Hypothalamus (tissue), 51 donors: ENCODE data around the gene MRPS18A.
A peak's percentile ranks its signal among the peaks of the same experiment; 100 is the strongest.
"Not testable (repeated sequence)": the region's sequence is repeated elsewhere in the genome, so short reads cannot be mapped to it uniquely, and the experiment has no call there.

ENCODE experiments used
- DNase-seq, 51 donors: peaks; one replicate each; lab custom pipeline; 2025; lab: John Stamatoyannopoulos, UW

Gene MRPS18A

DNA sequence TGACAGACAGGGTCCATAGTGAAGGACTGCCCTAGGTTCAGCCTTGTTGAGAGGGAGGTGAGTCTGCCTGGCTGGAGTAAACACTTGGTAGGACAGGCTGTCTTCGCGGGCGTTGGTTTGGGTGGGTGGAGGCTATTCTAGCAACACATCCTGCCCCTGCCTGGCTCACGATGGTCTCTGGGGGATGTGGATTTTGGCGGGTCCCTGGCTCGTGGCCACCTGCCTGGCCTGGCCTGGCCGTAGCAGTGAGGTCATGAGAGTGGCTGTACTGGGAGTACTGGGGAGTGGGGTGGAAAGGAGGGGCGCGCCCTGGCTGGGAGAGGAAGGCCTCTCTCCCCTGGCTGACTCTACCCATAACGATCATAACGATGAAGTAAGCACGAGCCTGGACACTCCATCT, 30.2 kb upstream of the MRPS18A start:
- DNase-seq: no peak

DNA sequence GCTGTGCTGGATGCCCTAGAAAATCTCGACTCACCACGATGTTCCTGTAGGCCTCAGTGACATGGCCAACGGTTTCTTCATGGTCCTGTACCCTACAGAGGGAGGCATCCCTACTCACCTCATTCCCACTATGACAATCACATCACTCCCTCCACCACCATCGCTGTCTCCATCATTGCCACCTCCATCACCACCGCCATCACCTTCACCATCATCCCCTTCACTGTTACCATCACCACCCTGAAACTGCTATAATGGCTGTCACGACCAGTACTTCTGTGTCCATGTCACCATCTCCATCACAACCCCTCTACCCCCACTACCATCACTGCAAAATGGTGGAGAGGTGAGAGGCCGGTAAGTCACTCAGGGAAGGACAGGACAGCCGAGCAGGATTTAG, 29.8 kb upstream of the MRPS18A start:
- no peak for DNase-seq

- DNase-seq: peak in 23 of 51 donors; percentile 4 to 55 (median 32)
Observed at GRCh38 chr6:43716099-43716498, 28.5 kb upstream of the MRPS18A start.

DNA sequence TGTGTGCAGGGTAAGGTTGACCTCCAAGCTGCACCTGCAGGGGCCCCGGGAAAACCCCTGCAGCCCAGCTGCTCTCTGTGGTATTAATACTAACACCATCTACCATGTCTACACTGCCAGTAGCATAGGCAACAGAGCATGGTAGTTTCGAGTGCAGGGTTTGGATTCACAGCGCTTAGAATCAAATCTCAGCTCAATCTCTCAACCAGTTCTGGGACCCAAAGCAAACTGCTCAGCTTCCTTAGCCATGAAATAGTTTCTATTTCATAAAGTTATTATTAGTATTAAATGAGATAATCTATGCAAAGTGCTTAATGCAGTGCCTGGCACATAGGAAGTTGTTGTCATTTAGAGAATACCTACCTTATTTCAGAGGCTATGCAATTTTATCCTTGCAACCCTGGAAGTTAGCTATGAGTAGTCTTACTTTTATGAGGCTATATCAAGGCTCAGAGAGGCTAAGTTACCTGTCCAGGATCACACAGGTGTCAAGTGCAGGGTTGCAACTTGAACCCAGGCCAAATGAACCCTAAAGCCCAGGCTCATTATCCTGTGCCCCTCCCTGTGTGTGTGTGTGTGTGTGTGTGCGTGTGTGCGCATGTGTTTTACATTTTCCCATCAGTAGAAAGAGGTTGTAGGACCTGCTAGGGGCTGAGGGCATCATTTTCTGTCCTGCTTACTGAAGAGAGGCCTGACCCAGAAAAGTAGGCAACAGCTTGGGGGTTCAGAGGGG, 27.6 kb upstream of the MRPS18A start:
- no peak for DNase-seq

- DNase-seq: no peak
Observed at GRCh38 chr6:43714311-43715055, 26.9 kb upstream of the MRPS18A start.

- DNase-seq: no peak
Observed at GRCh38 chr6:43713643-43714310, 26.2 kb upstream of the MRPS18A start.

- DNase-seq: no peak
Observed at GRCh38 chr6:43712579-43712978, 25.0 kb upstream of the MRPS18A start.

DNA sequence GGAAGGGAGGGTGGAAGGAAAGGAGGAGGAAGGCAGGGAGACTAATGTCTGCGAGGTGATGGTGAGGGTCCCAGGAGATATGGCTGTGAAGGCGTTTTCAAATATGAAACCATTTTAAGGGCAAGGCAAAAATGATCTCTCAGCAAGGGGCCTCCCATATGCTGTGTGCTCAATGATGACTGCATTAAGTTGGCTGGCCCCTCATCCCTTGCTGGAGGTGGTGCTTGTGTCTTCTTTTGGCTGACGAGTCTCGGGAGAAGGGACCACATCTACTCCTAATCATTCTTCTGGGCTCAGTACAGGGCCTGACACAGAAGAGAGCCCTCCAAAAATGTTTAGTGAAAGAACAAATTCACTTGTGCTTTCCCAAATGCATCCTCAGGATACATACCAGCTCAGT, 23.0 kb upstream of the MRPS18A start:
- no peak for DNase-seq

DNA sequence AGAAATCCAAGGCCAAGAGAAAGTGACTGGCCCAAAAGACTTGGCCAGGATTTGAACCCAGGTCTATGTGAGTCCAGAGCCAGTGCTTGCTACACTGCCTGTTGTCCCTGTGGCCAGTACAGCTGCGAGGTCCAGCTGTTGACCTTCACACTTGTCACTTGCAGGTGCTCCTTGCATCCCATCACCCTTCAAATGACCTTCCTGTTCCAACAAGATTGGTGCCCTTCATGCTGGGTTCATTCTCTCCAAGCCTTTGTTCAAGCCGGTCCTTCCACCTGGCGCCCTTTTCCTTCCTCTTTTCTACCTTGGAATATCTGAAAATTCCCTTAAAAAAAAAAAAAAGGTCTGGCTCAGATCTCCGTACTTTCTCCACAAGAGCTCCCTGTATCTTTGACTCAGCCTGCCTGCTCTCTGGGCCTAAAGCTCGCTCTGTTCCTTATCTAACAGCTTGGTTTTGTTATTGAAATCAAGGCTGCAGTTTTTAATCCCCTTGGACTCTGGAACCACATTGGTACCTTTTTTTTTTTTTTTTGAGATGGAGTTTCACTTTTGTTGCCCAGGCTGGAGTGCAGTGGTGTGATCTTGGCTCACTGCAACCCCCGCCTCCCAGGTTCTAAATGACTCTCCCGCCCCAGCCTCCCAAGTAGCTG, 22.2 kb upstream of the MRPS18A start:
- DNase-seq: no peak

- no peak for DNase-seq
Observed at GRCh38 chr6:43708860-43709653, 21.5 kb upstream of the MRPS18A start.

- no peak for DNase-seq
Observed at GRCh38 chr6:43707767-43708166, 20.2 kb upstream of the MRPS18A start.

DNA sequence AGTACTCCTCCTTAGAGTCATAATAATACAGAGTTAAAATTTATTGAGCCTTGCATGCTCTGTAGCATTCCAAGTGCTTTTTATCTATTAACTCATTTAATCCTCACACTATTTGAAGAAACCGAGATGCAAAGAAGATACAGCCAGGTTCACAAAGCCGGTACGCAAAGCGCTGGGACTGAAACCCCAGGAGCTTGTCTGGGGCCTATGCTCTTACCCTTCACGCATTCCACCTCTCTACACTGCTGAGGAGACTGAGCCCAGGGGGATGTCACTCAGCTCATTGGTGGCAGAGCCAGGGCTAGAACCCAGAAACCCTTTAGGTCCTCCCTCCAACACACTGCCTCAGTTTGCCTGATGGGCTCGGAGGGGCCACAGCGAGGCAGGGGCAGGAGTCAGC, 19.7 kb upstream of the MRPS18A start:
- DNase-seq: no peak

DNA sequence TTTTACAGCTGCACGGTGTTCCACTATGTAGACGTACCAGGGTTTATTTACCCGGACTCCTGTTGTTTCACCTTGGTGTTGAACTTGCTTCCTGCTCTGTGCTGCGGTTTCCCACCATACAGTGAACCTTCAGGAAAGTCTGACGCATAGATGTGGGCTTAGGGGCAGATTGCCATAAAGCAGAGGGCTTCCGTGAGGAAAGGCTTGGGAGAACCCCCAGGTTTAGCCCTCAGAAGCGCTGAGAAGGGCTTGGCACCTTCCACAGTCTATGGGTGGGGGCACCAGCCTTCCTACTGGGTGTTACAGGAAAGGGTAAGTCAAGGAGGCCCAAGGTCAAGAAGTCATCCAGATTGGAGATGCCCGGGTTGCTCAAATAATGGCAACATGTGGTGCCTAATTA, 19.2 kb upstream of the MRPS18A start:
- DNase-seq: no peak

- DNase-seq: no peak
Observed at GRCh38 chr6:43705996-43706395, 18.4 kb upstream of the MRPS18A start.

DNA sequence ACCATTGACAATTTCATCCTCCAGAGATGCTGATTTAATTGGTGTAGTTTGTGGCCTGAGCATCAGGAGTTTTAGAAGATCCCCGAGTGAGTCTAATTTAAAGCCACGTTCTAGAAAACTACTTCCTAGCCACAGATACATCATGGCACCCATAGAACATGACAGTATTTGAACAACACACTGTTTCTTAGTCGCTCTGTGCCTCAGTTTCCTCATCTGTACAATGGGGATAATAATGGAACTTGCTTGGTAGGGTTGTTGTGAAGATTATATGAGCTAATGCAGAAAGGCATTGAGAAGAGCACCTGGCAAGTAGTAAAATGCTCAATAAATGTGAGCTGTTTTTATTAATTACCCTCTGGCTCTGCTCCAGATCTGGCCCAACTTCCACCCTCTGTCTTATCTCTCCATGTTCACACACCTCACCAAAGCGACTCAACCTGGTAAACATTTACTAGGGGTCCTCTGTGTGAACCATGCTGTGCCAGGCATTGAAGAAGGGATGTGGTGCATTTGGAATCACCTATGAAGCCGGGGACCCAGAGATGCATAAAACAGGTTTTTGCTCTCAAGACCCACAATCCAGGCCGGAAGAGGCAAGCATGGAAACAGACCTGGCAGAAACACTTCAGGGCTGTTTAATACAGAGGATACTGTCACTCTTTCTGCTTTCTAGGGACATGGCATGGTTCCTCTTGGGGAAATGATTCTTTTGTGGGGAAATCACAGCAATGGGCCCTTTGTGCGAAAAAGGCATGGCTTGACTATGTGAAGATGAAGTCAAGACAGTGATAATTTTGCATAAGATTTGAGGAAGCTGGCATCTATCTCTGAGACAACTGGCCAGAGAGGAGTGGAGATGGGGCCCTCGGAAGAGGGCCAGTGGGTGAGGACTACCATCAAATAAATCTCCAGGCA, 16.2 kb upstream of the MRPS18A start:
- no peak for DNase-seq

DNA sequence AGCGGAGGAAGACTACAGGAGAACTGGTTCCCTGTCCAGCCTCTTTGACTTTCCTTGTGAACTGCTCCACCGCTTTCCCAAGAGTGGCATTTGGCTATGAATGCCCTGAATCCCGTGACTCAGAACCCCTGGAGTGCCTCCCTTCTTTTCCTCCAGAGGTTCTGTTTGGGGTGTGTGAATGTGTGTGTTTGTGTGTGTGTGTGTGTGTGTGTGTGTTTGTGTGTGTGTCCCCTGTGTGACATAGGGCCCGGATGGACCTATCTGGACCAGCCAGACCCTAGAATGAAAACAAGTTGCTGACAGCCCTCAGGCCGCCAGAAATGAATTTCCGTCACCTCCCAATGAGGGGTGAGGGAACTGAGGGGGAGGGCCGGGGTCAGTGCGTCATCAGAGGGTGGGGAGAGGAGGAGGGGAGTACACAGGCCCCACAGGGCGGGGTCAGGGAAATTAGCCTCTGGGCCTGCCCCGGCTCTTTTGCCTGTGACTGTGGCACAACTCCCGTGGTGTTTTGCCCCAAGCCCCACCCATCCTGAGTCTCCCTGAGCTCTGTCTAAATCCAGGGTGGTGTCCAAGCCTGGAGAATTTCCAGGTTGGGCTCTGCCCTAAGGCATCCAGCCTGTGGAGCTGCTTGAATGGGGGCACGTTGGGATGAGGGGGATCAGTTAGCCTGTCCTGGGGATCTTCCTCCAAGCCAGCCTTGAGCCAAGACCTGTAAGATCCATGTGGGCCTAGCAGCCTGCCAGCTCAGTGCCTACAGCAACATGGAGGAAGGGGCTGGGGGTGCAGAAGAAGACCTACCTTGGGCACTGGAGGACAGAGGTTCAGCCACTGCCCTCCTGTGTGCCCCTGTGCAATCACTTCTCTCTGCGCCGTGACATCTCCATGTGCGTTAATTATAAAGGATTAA, 15.2 kb upstream of the MRPS18A start:
- peak in 5 of 51 donors; percentile 6 to 26 (median 23) for DNase-seq

- no peak for DNase-seq
Observed at GRCh38 chr6:43702171-43702533, 14.6 kb upstream of the MRPS18A start.

DNA sequence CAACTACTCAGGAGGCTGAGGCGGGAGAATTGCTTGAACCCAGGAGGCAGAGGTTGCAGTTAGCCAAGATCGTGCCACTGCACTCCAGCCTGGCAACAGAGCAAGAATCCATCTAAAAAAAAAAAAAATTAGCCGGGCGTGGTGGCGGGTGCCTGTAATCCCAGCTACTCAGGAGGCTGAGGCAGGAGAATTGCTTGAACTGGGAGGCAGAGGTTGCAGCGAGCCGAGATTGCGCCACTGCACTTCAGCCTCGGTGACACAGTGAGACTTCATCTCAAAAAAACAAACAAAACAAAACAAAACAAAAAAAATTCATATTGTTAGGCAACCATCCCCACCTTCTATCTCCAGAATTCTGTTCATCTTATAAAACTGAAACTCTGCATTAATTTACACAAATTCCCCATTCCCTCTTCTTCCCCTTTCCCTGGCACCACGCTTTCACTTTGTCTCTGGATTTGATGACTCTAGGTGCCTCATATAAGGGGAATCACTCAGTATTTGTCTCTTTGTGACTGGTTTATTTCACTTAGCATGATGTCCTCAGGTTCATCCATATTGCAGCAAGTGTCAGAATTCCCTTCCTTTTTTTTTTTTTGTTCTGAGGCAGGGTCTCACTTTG, 13.5 kb upstream of the MRPS18A start:
- DNase-seq: not testable (repeated sequence)
